HG03064 (cell line): ENCODE data around the gene SNCA.

Experiments
- ATAC-seq: cut with Tn5 transposase; IDR thresholded peaks from one replicate; pipeline ENCODE4 v1.9.1; 2021; ENCODE audit warnings: low read depth; ENCODE audit not compliant: unreplicated experiment

SNCA gene

DNA sequence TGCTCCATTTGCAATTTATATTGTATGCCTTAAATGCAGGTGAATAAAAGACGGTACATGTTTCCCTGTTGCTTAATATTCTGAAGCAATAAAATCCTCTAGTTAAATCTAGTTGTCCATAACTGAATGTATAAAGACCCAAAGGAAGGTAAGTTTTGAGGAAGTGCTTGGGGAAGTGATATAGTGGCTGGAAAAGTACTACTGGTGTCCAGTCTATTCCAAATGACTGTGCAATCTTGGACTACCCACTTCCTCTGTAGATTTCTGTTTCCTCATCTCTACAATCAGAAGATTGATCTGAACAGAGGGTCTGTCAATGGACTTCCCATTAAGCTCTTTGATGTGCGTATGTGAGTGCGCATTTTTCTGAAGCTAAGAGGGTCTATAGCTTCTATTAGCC lies 17.0 kb downstream of the SNCA start:
- no peak for ATAC-seq

- ATAC-seq, result no peak
These were observed 22.6 kb downstream of the SNCA start for GRCh38 chr4:89814362-89814761.

- no peak for ATAC-seq
These were observed 23.8 kb downstream of the SNCA start for GRCh38 chr4:89813197-89813596.

DNA sequence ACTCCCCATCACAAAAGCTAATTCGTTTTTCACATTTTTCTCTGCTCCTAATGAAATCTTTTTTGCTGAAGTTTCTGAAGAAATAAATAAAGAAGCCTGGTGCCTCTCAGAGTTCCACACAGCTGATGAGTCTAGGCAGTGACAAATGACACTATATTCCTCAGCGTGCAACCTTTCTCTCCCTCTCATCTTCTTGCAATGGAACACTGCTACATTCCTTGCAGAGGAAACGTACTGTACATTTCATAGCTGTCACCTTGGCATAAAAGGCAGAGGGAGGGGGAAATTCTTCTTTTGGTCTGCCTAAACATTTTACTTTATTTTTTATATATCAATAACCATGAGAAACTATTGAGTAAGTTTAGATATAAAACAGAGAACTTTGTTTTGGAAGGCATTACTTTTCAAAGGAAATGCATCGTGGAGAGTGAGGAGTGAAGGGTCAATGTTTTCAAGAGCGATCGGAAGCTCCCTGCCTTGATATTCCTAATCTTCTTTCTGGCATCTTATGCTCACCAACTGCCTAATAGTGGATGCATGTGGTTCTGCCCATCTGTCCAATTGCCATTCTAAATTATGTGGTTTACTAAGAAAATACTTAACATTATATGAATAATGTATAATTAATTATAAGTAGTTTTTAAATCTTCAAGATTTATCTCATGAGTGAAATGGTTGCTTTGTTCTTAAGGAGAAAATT lies 29.4 kb downstream of the SNCA start:
- no peak for ATAC-seq

DNA sequence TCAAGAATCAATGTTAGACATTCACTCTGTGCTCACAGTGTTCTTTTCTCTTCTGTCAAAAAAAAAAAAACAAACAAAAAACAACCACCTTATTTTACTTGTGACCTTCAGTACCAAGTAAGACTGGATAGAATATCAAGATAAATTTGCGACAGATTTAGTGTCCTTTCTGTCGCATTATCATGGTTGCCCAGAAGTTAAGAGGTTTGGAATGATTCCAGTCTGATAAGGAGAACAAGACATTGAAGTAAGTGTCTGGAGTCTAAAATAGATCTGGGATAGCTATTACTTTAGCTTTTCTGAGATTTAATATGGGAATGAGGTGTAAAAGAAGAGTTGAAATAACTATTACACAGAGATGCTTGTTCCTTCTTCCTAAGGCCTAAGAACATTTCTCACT lies 31.7 kb downstream of the SNCA start:
- no peak for ATAC-seq

DNA sequence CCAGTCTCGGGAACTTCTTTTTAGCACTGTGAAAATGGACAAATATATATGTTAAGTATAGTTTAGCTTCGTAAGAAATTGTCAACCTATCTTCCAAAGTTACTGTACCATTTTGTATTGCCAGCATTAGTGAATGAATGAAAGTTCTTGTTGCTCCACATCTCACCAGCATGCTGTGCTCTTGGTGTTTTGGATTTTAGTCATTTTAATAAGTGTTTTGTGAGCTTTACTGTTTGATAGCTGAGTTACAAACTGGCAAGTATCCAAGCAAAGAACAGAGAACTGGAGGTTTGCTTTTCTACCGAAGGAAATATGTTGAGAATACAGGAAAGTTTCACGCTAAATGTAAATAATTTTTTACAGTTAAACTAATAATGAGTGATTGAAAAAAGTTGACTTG lies 33.0 kb downstream of the SNCA start:
- ATAC-seq, result no peak

- no peak for ATAC-seq
These were observed 33.9 kb downstream of the SNCA start for GRCh38 chr4:89803036-89803435.

GRCh38 chr4:89800527-89801103 lies 36.3 kb downstream of the SNCA start:
- no peak for ATAC-seq

- ATAC-seq, result no peak
These were observed 36.9 kb downstream of the SNCA start for GRCh38 chr4:89800012-89800516.

DNA sequence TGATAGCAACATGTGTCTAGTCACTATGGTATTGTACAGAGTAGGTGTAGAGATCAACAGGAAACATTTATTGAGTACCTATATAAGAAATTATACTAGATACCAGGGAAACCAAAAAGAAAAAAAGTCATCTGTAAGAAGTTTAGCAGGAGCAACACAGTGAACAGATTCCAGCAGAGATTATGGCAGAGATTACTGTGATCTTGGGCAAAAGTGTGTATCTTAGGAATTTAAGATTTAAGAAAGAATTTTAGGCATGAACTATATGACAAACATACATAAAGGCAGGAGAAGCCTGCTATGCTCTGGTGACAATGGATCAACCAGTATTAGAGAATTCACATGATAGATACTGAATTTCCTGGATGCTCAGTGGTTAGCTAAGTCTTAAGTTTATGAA lies 37.9 kb downstream of the SNCA start:
- no peak for ATAC-seq

DNA sequence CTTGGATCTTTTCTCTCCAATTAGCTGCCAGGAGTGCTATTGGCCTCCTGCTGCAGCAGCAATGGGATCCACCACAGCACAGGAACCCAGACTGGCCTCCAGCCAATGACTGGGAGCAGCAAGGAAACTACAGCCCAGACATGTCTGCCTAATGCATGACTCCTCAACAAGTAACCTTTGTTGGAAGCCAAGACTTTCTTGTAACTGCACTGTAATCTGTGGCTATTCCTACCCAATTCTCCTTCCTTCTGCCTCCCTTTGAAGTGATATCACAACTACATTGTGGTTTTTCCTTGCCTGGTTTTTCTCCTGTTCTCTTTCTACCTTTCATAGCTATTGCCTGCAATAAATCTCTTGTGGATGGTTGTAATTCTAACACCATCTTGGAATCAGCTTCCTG lies 39.8 kb downstream of the SNCA start:
- no peak for ATAC-seq

GRCh38 chr4:89788206-89789072 lies 48.5 kb downstream of the SNCA start:
- no peak for ATAC-seq

- ATAC-seq, result no peak
These were observed 52.2 kb downstream of the SNCA start for GRCh38 chr4:89784686-89785231.

GRCh38 chr4:89781321-89781720 lies 55.6 kb downstream of the SNCA start:
- ATAC-seq, result no peak

GRCh38 chr4:89773805-89774204 lies 63.2 kb downstream of the SNCA start:
- ATAC-seq, result no peak

- ATAC-seq, result no peak
These were observed 67.1 kb downstream of the SNCA start for GRCh38 chr4:89769856-89770255.

DNA sequence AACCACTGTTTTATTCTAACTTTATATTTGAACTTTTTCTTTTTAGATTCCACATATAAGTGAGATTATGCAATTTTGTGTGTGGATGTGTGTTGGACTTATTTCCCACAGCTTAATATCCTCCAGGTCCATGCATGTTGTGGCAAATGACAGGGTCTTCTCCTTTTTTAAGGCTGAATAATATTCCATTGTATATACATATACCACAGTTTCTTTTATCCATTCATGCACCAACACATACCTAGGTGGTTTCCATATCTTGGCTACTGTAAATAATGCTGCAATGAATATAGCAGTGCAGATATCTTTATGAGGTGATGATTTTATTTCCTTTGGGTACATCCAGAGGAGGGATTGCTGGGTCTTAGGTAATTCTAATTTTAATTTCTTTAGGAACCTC lies 69.0 kb downstream of the SNCA start:
- ATAC-seq, result no peak

- no peak for ATAC-seq
These were observed 71.0 kb downstream of the SNCA start for GRCh38 chr4:89765966-89766365.

DNA sequence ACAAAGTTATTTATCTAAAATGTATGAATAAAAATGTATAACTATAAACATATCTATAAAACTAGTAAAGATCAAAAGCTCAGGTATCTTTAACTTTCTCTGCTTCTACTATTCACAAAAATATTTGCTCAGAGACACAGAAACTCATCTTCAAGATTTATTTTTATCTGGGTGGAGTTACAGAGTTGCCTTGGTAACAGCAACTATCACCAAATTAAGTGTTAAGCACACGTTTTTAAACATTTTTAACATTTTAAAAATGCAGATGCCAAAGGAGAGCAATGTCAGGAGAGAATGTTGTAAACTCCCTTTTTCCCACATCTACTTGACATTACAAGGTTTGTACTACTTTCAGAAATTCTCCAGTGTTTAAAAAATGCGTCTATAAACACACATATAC lies 71.4 kb downstream of the SNCA start:
- no peak for ATAC-seq

GRCh38 chr4:89762311-89762710 lies 74.7 kb downstream of the SNCA start:
- ATAC-seq, result no peak

DNA sequence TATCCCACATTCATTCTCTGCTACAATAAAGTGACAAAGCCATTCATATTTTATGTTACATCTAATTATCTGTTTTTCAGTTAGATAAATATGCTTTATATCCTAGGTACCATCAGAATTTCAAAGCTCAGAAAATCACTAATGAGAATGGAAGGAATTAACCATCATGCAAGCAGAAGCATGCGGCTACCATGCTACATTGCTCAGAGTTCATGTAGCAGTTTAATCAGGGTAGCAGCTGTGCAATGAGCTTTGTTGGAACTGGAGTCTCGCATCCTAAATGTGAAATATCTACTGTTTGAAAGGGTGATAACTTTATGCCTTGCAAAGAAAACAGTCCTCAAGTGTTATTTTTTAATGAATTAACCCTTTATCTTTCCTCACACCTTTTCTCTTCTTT lies 77.5 kb downstream of the SNCA start:
- ATAC-seq, result no peak
